Lower lobe of right lung (tissue), 2 donors: ENCODE data around the gene NEDD4L. TPM values are rescaled to one million over a fixed set of nuclear protein-coding genes. Genes with fewer than 3 reads are reported as not detected.
A peak's percentile ranks its signal among the peaks of the same experiment; 100 is the strongest.

ENCODE experiments used
- ATAC-seq, 2 donors: fragments of 200-7000 bp; cut with Tn5 transposase; one replicate each; pipeline ENCODE4 v1.9.1; 2020 to 2022; ENCODE audit warnings: mild to moderate bottlenecking in 2 of 2, moderate library complexity in 2 of 2
- DNase-seq: peaks from one replicate; pipeline ENCODE4 v3.0.0-alpha.2; 2020
- H3K27ac ChIP-seq: fragments of 200-600 bp; one replicate; pipeline ENCODE4 v1.8.0; 2022
- H3K27me3 ChIP-seq: fragments of 200-600 bp; one replicate; pipeline ENCODE4 v1.8.0; 2022; ENCODE audit warnings: low read depth
- H3K36me3 ChIP-seq: fragments of 200-600 bp; one replicate; pipeline ENCODE4 v1.8.0; 2022; ENCODE audit warnings: mild to moderate bottlenecking
- H3K4me1 ChIP-seq: fragments of 200-600 bp; one replicate; pipeline ENCODE4 v1.8.0; 2022
- H3K4me3 ChIP-seq: fragments of 200-600 bp; one replicate; pipeline ENCODE4 v1.8.0; 2022; ENCODE audit warnings: mild to moderate bottlenecking
- H3K9me3 ChIP-seq: fragments of 200-600 bp; one replicate; pipeline ENCODE4 v1.8.0; 2022
- CTCF ChIP-seq: fragments of 200-600 bp; IDR thresholded peaks from one replicate; pipeline ENCODE4 v1.8.0; 2022; ENCODE audit warnings: antibody characterized with exemption, mild to moderate bottlenecking
- intact Hi-C: fragments of 100-400 bp; cut with DNase I; formaldehyde crosslinking; loops from one replicate; pipeline ENCODE4 v1.11.0; 2022
- total RNA-seq: library from RNA; stranded (reverse); fragmentation: NEBNext Ultra II Directional; extraction: Animal tissue kit (Norgen Biotek cat#: 25700); gene quantifications from one replicate; pipeline ENCODE4 v1.2.1, GENCODE V29; 2021
- donor health status: DM: no; HTN: yes; CAD: no; lungs with severe emphysema.

NEDD4L gene
- total RNA-seq, 1 donor from 2014 or later: 203 TPM

GRCh38 chr18:58405107-58405898 is 361.3 kb downstream of the NEDD4L start:
- peaks cover 17% of the 10 kb centered on the region for H3K4me1 ChIP-seq
- no peaks in the 10 kb centered on the region for H3K9me3 ChIP-seq
- intact Hi-C loops: no loop called here
- no peak for DNase-seq
- H3K4me3 ChIP-seq: no peak overlapping the region
- no peak for TF ChIP-seq CTCF
- peak; percentile 16 to 18 for ATAC-seq
- H3K36me3 ChIP-seq: no peaks in the 10 kb centered on the region
- H3K27ac ChIP-seq: no peak overlapping the region
- no peaks in the 10 kb centered on the region for H3K27me3 ChIP-seq

GRCh38 chr18:58407263-58407648 is 363.2 kb downstream of the NEDD4L start:
- ATAC-seq (no peak), DNase-seq (no peak)
- Histone ChIP-seq H3K4me3 (no peak overlapping the region), H3K9me3 (no peaks in the 10 kb centered on the region), H3K27me3 (no peaks in the 10 kb centered on the region), H3K36me3 (no peaks in the 10 kb centered on the region), H3K4me1 (peaks cover 13% of the 10 kb centered on the region), H3K27ac (no peak overlapping the region)
- TF ChIP-seq CTCF: no peak
- intact Hi-C loops: no loop called here

- peaks cover 7% of the 10 kb centered on the region for H3K4me1 ChIP-seq
- no peak overlapping the region for H3K4me3 ChIP-seq
- H3K9me3 ChIP-seq: no peaks in the 10 kb centered on the region
- TF ChIP-seq CTCF: no peak
- H3K36me3 ChIP-seq: no peaks in the 10 kb centered on the region
- intact Hi-C loops: no loop called here
- DNase-seq (no peak), ATAC-seq (no peak)
- H3K27ac ChIP-seq: no peak overlapping the region
- H3K27me3 ChIP-seq: no peaks in the 10 kb centered on the region
These were observed 363.8 kb downstream of the NEDD4L start for GRCh38 chr18:58407649-58408407.

- Histone ChIP-seq H3K4me3 (no peak overlapping the region), H3K9me3 (no peaks in the 10 kb centered on the region), H3K27me3 (no peaks in the 10 kb centered on the region), H3K36me3 (no peaks in the 10 kb centered on the region), H3K27ac (no peak overlapping the region), H3K4me1 (no peaks in the 10 kb centered on the region)
- intact Hi-C loops: no loop called here
- DNase-seq (no peak), ATAC-seq (no peak)
- no peak for TF ChIP-seq CTCF
These were observed 364.6 kb downstream of the NEDD4L start for GRCh38 chr18:58408665-58409064.

- no peak for TF ChIP-seq CTCF
- no peak overlapping the region for H3K4me3 ChIP-seq
- no peaks in the 10 kb centered on the region for H3K9me3 ChIP-seq
- no peaks in the 10 kb centered on the region for H3K36me3 ChIP-seq
- H3K27ac ChIP-seq: no peak overlapping the region
- DNase-seq (no peak), ATAC-seq (no peak)
- intact Hi-C loops: no loop called here
- no peaks in the 10 kb centered on the region for H3K27me3 ChIP-seq
- H3K4me1 ChIP-seq: no peaks in the 10 kb centered on the region
These were observed 365.9 kb downstream of the NEDD4L start for GRCh38 chr18:58409802-58410445.
